UCSD-AML1 (cell line): Measurements from ENCODE around the gene MED13L.
"Not testable (repeated sequence)": the region's sequence is repeated elsewhere in the genome, so short reads cannot be mapped to it uniquely, and the experiment has no call there.

Experiments
- DNase-seq: peaks from one replicate; lab custom pipeline; 2025; ENCODE audit not compliant: unreplicated experiment; lab: John Stamatoyannopoulos, UW

MED13L gene

DNA sequence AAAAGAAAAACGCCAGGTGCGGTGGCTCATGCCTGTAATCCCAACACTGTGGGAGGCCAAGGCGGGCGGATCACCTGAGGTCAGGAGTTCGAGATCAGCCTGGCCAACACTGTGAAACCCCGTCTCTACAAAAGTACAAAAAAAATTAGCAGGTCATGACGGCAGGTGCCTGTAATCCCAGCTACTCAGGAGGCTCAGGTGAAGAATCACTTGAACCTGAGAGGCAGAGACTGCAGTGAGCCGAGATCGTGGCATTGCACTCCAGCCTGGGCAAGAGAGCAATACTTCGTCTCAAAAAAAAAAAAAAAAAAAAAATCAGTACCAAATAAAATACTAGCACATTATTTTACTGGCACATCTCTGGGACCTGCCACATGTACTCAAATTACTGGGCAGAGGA is 145.5 kb downstream of the MED13L start:
- not testable (repeated sequence) for DNase-seq

DNA sequence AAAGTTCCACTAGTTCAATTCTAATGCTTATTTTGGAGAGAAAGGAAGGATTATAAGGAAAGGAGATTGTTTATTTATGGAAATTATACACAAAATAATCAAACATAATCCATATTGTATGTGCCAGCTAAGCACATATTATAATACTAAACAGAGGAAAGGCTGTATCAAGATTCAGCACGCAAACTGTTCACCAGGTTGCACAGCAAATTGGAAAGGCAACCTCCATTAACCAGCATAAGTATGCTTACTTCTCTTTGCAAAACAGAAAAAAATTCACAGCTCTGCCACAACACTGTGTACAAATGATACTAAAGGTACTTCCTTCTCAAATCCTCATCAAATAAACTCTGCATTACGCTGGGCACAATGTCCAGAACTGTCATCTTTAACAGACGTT is 146.3 kb downstream of the MED13L start:
- DNase-seq, result no peak

DNA sequence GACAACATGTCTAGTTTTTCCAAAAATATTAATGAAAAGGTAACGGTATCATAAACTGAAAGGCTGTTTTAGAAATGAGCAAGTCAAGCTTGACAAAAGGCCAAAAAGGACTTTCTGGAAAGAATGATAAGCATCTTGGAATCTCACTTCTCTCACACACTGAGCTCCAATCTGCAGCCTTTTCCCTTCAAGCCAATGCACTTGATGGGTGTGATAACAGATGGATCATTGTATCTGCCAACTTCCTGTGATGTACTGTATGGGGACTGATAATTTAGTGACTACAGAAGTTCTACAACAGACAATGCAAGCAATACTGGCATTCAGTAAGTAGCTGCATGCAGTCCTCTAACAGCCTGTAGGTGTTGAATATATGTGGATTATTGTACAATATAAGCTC is 147.1 kb downstream of the MED13L start:
- no peak for DNase-seq

DNA sequence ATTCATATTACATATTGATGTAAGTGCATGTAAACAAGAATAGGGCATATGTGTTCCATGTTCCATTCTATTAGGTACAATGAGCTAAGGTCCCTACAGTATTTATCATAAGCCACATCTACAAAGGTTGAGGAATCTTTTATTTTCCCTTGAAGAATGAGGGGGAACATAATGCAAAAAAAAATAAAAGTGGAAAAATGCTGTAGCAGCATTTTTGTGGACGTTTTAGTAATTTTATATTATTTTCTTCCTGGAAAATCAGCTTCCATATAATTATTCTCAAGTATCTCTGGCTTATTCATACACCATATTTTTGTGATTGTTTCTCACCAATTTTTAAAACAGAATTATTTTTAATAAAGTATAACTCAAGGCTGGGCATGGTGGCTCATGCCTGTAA is 148.7 kb downstream of the MED13L start:
- no peak for DNase-seq

DNA sequence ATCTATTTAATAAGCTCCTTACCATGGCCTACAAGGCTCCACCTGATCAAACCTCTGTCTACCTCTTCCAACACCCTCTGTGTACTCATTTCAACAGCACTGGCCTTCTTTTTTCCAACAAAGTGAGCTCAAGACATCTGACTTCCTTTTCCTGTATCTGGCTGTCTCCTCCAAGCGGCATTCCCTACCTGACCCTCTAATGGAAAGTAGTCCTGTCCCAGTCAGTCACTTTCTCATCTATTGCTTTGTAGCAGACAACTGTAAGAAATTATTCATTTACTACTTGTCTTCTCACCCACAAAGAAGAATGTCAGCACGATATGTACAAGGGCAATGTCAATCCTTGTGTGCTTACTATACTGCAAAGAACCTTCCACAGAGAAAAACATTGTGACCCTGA is 149.6 kb downstream of the MED13L start:
- DNase-seq, result no peak

DNA sequence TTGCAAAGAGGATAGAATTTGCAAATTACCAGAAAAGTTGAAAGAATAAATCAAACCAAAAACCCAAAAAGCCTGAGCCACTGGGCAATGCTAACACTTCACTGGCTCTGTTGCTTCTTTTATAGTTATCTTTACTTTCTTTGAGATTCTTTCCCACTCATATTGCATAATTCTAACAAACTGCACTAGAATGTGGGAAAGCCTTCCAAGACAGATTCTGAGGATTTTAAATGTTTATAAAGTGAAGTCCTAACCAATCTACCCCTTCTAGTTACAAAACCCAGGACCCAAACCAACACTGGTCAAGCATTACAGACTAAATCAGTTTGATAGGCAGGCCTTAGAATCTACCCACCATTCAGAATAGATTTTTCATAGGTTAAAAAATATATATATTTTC is 150.9 kb downstream of the MED13L start:
- no peak for DNase-seq

GRCh38 chr12:116125956-116126566 is 151.4 kb downstream of the MED13L start:
- DNase-seq, result no peak

DNA sequence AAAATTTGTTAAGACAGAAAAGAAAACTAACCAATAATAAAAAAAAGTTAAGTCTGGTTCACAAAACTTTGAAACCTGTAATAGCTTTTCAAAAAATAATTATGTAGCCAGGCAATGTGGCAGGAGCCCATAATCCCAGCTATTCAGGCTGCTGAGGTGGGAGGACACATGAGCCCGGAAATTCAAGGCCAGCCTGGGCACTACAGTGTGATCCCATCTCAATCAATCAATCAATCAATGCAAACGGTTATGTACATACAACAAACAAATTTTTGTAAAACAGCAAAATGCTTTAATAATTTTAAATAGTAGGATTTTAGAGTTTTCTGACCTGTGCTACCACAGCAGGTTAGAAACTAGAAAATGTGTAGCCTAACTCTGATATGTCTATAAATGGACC is 152.4 kb downstream of the MED13L start:
- DNase-seq, result no peak

GRCh38 chr12:116123451-116124258 is 153.8 kb downstream of the MED13L start:
- no peak for DNase-seq

DNA sequence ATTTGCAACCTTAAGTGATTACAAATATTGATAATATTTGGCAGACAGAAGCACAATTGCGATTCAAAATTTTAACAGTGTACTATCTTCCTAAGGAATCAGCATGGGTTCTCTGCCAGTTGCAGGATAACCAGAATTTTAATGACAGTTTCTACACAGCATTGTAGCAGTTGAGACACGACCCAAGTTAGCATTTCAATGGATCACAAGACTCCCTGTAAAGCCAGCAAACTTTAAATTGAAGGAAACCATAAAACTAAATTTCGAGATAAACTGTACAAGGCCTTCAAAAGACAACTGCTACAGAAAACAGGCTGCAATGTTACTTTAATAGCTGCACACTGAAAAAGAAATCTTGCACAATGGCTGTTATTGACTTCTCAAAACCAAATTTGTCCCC is 154.9 kb downstream of the MED13L start:
- DNase-seq, result no peak

DNA sequence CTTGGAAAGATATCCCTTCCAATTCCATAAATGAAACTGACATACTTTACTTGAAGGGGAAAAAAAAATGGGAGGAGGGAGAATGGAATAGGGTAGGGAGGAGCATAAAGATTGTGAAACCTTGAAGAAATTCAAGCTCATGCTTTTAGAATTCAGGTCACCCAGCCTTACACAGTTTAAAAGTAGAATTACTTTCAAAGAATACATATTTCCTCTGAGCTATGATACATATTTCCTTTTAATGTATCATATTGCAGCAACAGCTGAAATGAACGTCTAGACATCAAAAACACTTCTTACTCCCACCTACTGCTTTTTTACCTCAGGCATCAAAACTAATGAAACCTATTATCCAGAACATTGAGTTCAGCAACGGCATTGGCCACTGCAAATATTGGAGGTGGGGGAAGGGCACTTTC is 156.0 kb downstream of the MED13L start:
- no peak for DNase-seq

- DNase-seq, result no peak
These were observed 160.7 kb downstream of the MED13L start for GRCh38 chr12:116116650-116117424.

DNA sequence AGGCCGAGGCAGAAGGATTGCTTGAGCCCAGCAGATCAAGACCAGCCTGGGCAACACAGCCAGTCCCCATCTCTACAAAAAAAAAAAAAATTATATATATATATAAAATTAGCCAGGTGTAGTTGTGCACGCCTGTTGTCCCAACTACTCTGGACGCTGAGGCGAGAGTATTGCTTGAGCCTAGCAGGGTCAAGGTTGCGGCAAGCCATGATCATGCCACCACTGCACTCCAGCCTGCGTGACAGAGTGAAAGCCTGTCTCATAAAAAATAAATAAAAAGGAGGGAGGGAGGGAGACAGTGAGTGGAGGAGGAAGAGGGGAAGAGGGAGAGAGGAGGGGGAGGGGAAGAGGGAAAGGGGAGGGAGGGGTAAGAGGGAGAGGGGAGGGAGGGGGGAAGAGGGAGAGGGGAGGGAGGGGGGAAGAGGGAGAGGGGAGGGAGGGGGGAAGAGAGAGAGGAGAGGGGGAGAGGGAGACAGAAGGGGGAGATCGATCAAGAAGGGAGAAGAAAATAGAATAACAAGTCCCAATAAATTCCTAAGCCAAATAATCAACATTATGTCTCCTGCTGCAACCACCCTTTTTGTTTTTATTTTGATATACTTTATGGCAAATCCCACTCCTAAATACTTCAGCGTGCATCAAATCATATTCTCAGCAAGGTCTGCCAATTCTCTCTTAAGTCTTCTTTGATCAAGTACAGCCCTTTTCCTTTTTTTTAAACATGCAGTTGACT is 163.9 kb downstream of the MED13L start:
- no peak for DNase-seq

DNA sequence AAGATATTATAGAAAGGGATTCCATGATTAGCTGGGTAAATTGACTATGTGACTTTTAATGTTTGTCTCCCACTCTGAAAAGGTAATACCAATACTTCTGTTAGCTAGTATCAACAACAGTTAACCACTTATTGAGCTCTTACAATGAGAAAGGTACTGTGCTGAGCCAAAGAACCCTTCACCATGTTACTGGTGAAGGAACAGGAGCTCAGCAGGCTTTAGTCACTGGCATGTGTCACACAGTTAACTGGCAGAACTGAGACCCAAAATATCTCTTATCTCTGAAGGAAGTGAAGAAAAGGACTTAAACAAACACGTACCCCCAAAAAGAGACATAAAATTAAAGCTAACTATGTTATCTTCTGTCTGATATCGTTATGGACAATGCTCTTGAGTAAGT is 170.6 kb downstream of the MED13L start:
- DNase-seq, result no peak

DNA sequence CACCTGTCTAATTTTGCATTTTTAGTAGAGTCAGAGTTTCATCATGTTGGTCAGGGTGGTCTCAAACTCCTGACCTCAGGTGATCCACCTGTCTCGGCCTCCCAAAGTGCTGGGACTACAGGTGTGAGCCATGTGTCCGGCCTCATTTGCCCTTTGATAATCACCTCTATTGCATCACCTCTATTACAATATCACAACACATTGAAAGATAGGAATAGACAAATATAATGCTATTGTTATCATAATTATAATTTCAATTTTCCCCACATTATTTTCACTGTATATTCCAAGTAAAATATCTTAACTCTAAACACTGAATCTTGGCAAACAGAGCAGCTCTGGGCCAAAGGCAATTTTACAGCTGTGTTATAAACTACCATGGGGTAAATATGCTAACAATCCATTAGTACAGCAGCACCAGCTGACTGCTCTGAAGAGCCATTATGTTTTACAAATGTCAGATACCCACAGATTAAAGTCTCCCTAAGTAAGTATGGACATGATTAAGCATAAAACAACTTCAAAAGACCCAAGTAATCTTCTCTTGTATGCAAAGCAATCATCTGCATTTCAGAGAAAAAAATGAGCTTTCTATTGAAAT is 173.2 kb downstream of the MED13L start:
- no peak for DNase-seq

GRCh38 chr12:116101991-116102390 is 175.5 kb downstream of the MED13L start:
- no peak for DNase-seq

DNA sequence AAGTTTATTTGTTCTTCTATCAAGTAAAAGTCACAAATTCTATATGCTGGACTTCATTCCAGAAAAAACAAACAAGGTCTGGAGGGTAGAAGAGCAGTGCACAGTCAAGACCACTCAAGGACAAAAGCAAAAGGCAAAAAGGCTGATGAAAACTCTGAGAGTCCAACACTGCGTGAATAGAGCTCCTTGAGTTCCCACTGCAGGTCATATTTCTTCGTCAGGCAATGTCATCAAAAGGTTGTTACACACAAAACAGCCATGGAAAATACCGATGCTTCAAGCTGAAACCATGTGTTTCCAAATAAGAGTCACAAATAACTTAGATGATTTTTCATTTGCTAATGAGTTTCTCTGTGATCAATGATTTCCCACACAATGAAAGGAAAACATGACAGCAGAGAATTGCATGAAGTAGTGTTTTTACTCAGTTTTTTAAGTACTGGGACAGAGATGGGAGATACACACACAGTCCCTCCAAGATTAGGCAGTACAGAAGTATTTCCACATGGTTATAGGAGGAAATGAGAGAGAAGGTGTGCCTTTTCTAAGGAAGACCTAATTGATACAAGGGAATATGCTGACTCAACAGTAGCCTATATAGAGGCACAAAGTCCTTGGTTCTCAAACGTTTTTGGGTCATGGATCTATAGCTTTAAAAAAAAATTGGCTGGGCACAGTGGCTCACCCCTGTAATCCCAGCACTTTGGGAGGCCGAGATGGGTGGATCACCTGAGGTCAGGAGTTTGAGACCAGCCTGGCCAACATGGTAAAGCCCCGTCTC is 177.7 kb downstream of the MED13L start:
- no peak for DNase-seq

DNA sequence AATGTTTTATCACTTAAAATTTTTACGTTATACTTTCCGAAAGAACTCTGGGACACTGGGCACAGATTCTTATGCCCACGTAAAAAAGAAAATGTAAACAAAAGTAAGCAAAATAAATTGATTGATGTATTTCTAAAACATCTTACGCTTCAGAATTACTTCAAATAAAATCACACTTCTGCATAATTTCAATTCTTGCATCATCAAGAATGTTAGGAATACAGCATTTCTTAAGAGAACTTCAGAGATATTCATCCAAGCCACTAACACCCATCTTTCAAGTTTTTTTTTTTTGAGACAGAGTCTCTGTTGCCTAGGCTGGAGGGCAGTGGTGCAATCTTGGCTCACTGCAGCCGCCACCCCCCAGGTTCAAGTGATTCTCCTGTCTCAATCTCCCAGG is 180.6 kb downstream of the MED13L start:
- DNase-seq, result no peak

- no peak for DNase-seq
These were observed 183.0 kb downstream of the MED13L start for GRCh38 chr12:116094475-116094874.

DNA sequence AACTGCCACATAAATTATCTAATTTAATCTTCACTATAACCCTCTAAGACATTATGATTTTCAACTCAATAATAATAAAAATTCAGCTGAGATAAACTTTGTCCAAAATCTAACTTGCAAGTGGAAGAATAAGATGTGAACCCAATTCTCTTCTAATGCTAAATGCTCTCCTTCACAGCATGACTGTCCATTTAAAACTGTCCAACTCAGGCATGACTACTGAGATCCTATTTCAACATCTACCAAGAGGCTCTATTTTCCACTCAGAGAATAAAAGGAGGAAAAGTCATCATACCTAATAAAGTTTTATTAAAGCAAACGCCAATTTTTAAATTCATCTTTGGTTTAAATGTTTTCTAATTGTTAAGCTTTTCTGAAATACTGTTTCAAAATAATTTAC is 183.6 kb downstream of the MED13L start:
- no peak for DNase-seq
